SU-DHL-6 (cell line): Measurements from ENCODE around the gene COX5A.

ENCODE experiments used
- H2AFZ ChIP-seq: fragments of 200-600 bp; sonication (generic); 2 replicates; pipeline ENCODE4 v1.6.1; 2014; ENCODE audit warnings: low read depth, mild to moderate bottlenecking, moderate library complexity, mixed read lengths, antibody characterized with exemption, low read length; ENCODE audit not compliant: severe bottlenecking
- H3F3A ChIP-seq: fragments of 200-600 bp; shearing (Covaris generic); 2 replicates; pipeline ENCODE4 v1.6.0; 2016; ENCODE audit warnings: antibody characterized with exemption, mild to moderate bottlenecking; ENCODE audit not compliant: insufficient read depth
- H3K27ac ChIP-seq: fragments of 200-600 bp; sonication (generic); 2 replicates; pipeline ENCODE4 v1.5.1; 2016; ENCODE audit warnings: low read depth, mild to moderate bottlenecking, low read length, moderate library complexity, mixed read lengths
- H3K27me3 ChIP-seq: fragments of 200-600 bp; sonication (generic), shearing (Covaris generic); 2 replicates; pipeline ENCODE4 v1.6.0; 2014; ENCODE audit warnings: mild to moderate bottlenecking, low read length
- H3K36me3 ChIP-seq: fragments of 200-600 bp; sonication (generic); 2 replicates; pipeline ENCODE4 v1.6.1; 2014; ENCODE audit warnings: mild to moderate bottlenecking, low read length, mixed read lengths
- H3K4me2 ChIP-seq: fragments of 300-600, 200-600 bp; shearing (Covaris generic), sonication (generic); 2 replicates; pipeline ENCODE4 v1.6.0; 2014; ENCODE audit warnings: low read length, low read depth, mild to moderate bottlenecking; ENCODE audit not compliant: poor library complexity, severe bottlenecking
- H3K4me3 ChIP-seq: fragments of 200-600 bp; sonication (generic); 2 replicates; pipeline ENCODE4 v1.5.1; 2014; ENCODE audit warnings: antibody characterized with exemption, low read length, mild to moderate bottlenecking, mixed read lengths; ENCODE audit not compliant: insufficient read depth, poor library complexity, severe bottlenecking
- H3K79me2 ChIP-seq: fragments of 200-600 bp; sonication (generic); 2 replicates; pipeline ENCODE4 v1.6.1; 2014; ENCODE audit warnings: mild to moderate bottlenecking, low read length, moderate library complexity; ENCODE audit not compliant: insufficient read depth
- H3K9ac ChIP-seq: fragments of 200-600 bp; sonication (generic); 2 replicates; pipeline ENCODE4 v1.7.0; 2014; ENCODE audit warnings: mild to moderate bottlenecking, low read length
- H3K9me2 ChIP-seq: fragments of 200-600 bp; sonication (generic); replicated peaks from 2 replicates; pipeline ENCODE4 v1.6.1; 2014; ENCODE audit warnings: low read length; ENCODE audit not compliant: insufficient read depth
- H3K9me3 ChIP-seq: fragments of 200-600 bp; sonication (generic); 2 replicates; pipeline ENCODE4 v1.6.1; 2014; ENCODE audit warnings: low read length, mixed read lengths; ENCODE audit not compliant: insufficient read depth
- H4K20me1 ChIP-seq: fragments of 200-600 bp; sonication (generic); 2 replicates; pipeline ENCODE4 v1.6.1; 2014; ENCODE audit warnings: low read depth, mild to moderate bottlenecking, antibody characterized with exemption, low read length, moderate library complexity, mixed read lengths
- CTCF ChIP-seq: fragments of 200-600 bp; sonication (generic); IDR thresholded peaks from one replicate; pipeline ENCODE4 v1.5.1; 2017; ENCODE audit warnings: antibody characterized with exemption, mild to moderate bottlenecking, low read length, moderate library complexity; ENCODE audit not compliant: insufficient read depth, poor library complexity, severe bottlenecking
- EZH2phosphoT487 ChIP-seq: fragments of 200-600 bp; sonication (generic), shearing (Covaris generic); conservative IDR thresholded peaks from 2 replicates; pipeline ENCODE4 v1.6.1; 2018; ENCODE audit warnings: mild to moderate bottlenecking, antibody characterized with exemption, low read length, moderate library complexity, mixed read lengths

COX5A gene

GRCh38 chr15:74978503-74978902 lies 40.6 kb upstream of the COX5A start:
- Histone ChIP-seq H3K27me3 (no peaks in the 10 kb centered on the region), H3K27ac (no peak overlapping the region), H3K36me3 (no peaks in the 10 kb centered on the region), H4K20me1 (no peaks in the 10 kb centered on the region), H3K4me3 (no peak overlapping the region), H3K4me2 (no peak overlapping the region), H3K9me2 (no peaks in the 10 kb centered on the region), H3K9ac (no peak overlapping the region), H3K79me2 (no peaks in the 10 kb centered on the region), H3F3A (no peaks in the 10 kb centered on the region), H2AFZ (no peak overlapping the region), H3K9me3 (no peaks in the 10 kb centered on the region)
- TF ChIP-seq CTCF (no peak), EZH2phosphoT487 (no peak)

- Histone ChIP-seq H3K9ac (no peak overlapping the region), H3K9me2 (no peaks in the 10 kb centered on the region), H3K27me3 (no peaks in the 10 kb centered on the region), H3K79me2 (no peaks in the 10 kb centered on the region), H3K4me3 (no peak overlapping the region), H3F3A (no peaks in the 10 kb centered on the region), H3K36me3 (no peaks in the 10 kb centered on the region), H2AFZ (no peak overlapping the region), H3K4me2 (no peak overlapping the region), H3K9me3 (no peaks in the 10 kb centered on the region), H4K20me1 (no peaks in the 10 kb centered on the region), H3K27ac (no peak overlapping the region)
- TF ChIP-seq EZH2phosphoT487: no peak
- TF ChIP-seq CTCF: no peak
Observed at GRCh38 chr15:74978077-74978476, 40.2 kb upstream of the COX5A start.

GRCh38 chr15:74977599-74977998 lies 39.7 kb upstream of the COX5A start:
- H3K4me2 ChIP-seq: no peak overlapping the region
- TF ChIP-seq CTCF: no peak
- no peak for TF ChIP-seq EZH2phosphoT487

GRCh38 chr15:74976159-74976558 lies 38.3 kb upstream of the COX5A start:
- Histone ChIP-seq H3K9me3 (no peaks in the 10 kb centered on the region), H3K4me2 (no peak overlapping the region), H2AFZ (no peak overlapping the region)

More at GRCh38 chr15:74977599-74977998, 39.7 kb upstream of the COX5A start:
- Histone ChIP-seq H3K9ac (no peak overlapping the region), H3K79me2 (no peaks in the 10 kb centered on the region), H3K4me3 (no peak overlapping the region), H4K20me1 (no peaks in the 10 kb centered on the region), H3K9me3 (no peaks in the 10 kb centered on the region), H3K27me3 (no peaks in the 10 kb centered on the region), H2AFZ (no peak overlapping the region), H3K9me2 (no peaks in the 10 kb centered on the region), H3K36me3 (no peaks in the 10 kb centered on the region), H3K27ac (no peak overlapping the region), H3F3A (no peaks in the 10 kb centered on the region)

More at GRCh38 chr15:74976159-74976558, 38.3 kb upstream of the COX5A start:
- TF ChIP-seq EZH2phosphoT487 (no peak), CTCF (no peak)
- Histone ChIP-seq H3F3A (no peaks in the 10 kb centered on the region), H3K79me2 (no peaks in the 10 kb centered on the region), H4K20me1 (no peaks in the 10 kb centered on the region), H3K27me3 (no peaks in the 10 kb centered on the region), H3K36me3 (no peaks in the 10 kb centered on the region), H3K9me2 (no peaks in the 10 kb centered on the region), H3K27ac (no peak overlapping the region), H3K4me3 (no peak overlapping the region), H3K9ac (no peak overlapping the region)
